Osteoblast (primary cell): ENCODE results near the gene PTPRD. TPM values are rescaled to one million over a fixed set of nuclear protein-coding genes. Genes with fewer than 3 reads are reported as not detected.

Experiments used
- DNase-seq: peaks from one replicate; pipeline ENCODE4 v3.0.0; 2011; ENCODE audit warnings: low spot score, mixed read lengths; ENCODE audit not compliant: insufficient read length; ENCODE audit errors: missing footprints
- H2AFZ ChIP-seq: 2 replicates; pipeline ENCODE4 v1.6.0; 2011; ENCODE audit warnings: mild to moderate bottlenecking, low read length
- H3K27ac ChIP-seq: 2 replicates; pipeline ENCODE4 v1.5.1; 2011; ENCODE audit warnings: mild to moderate bottlenecking, low read depth, low read length, moderate library complexity
- H3K27me3 ChIP-seq: 2 replicates; pipeline ENCODE4 v1.6.0; 2012; ENCODE audit warnings: mild to moderate bottlenecking, control low read depth, inconsistent platforms, low read length, moderate library complexity; ENCODE audit not compliant: insufficient read depth
- H3K36me3 ChIP-seq: 2 replicates; pipeline ENCODE4 v1.5.1; 2011; ENCODE audit warnings: mild to moderate bottlenecking, low read length, control low read depth, moderate library complexity; ENCODE audit not compliant: insufficient read depth
- H3K4me1 ChIP-seq: 2 replicates; pipeline ENCODE4 v1.5.1; 2011; ENCODE audit warnings: mild to moderate bottlenecking, low read length, control low read depth, moderate library complexity; ENCODE audit not compliant: insufficient read depth
- H3K4me2 ChIP-seq: 2 replicates; pipeline ENCODE4 v1.6.0; 2011; ENCODE audit warnings: mild to moderate bottlenecking, low read length; ENCODE audit not compliant: insufficient read depth
- H3K4me3 ChIP-seq: fragments of 200-600 bp; sonication (generic); 3 replicates; pipeline ENCODE4 v1.5.1; 2012; ENCODE audit warnings: mild to moderate bottlenecking, low read length, inconsistent platforms; ENCODE audit not compliant: insufficient read depth
- H3K79me2 ChIP-seq: 2 replicates; pipeline ENCODE4 v1.6.0; 2012; ENCODE audit warnings: mild to moderate bottlenecking, low read length, control low read depth, inconsistent platforms; ENCODE audit not compliant: insufficient read depth
- H3K9me3 ChIP-seq: 2 replicates; pipeline ENCODE4 v1.5.1; 2011; ENCODE audit warnings: low read depth, low read length, control low read depth
- H4K20me1 ChIP-seq: 2 replicates; pipeline ENCODE4 v1.6.0; 2012; ENCODE audit warnings: mild to moderate bottlenecking, low read length, control low read depth; ENCODE audit not compliant: insufficient read depth
- CTCF ChIP-seq: IDR thresholded peaks from 2 replicates; pipeline ENCODE4 v1.5.1; 2011; ENCODE audit warnings: mild to moderate bottlenecking, low read depth, low read length, moderate library complexity; ENCODE audit errors: extremely low read depth
- total RNA-seq: library from RNA; depleted of rRNA; stranded (reverse); fragments of >200 nt; gene quantifications from 2 replicates; pipeline ENCODE4 v1.2.3, GENCODE V29; 2012

PTPRD gene
- total RNA-seq, 1 donor: 23.9 TPM

- no peak for TF ChIP-seq CTCF
- H3K9me3 ChIP-seq: no peaks in the 10 kb centered on the region
- no peak for DNase-seq
- no peak overlapping the region for H2AFZ ChIP-seq
- no peak overlapping the region for H3K4me3 ChIP-seq
- H3K4me1 ChIP-seq: no peaks in the 10 kb centered on the region
- H3K27me3 ChIP-seq: no peaks in the 10 kb centered on the region
- no peak overlapping the region for H3K4me2 ChIP-seq
- no peak overlapping the region for H3K27ac ChIP-seq
- H3K36me3 ChIP-seq: no peaks in the 10 kb centered on the region
- H3K79me2 ChIP-seq: no peaks in the 10 kb centered on the region
- no peaks in the 10 kb centered on the region for H4K20me1 ChIP-seq
Observed at GRCh38 chr9:9246726-9247125, 1366.1 kb downstream of the PTPRD start.

GRCh38 chr9:9231946-9232345 is 1380.9 kb downstream of the PTPRD start:
- no peak for DNase-seq
- H3K4me1 ChIP-seq: no peaks in the 10 kb centered on the region
- H3K27me3 ChIP-seq: no peaks in the 10 kb centered on the region
- H3K27ac ChIP-seq: no peak overlapping the region
- no peaks in the 10 kb centered on the region for H3K79me2 ChIP-seq
- H3K36me3 ChIP-seq: no peaks in the 10 kb centered on the region
- TF ChIP-seq CTCF: no peak
- H2AFZ ChIP-seq: no peak overlapping the region
- no peaks in the 10 kb centered on the region for H4K20me1 ChIP-seq
- no peaks in the 10 kb centered on the region for H3K9me3 ChIP-seq
- H3K4me3 ChIP-seq: no peak overlapping the region
- H3K4me2 ChIP-seq: no peak overlapping the region

- Histone ChIP-seq H3K9me3 (no peaks in the 10 kb centered on the region), H3K4me1 (no peaks in the 10 kb centered on the region), H3K27ac (no peak overlapping the region), H3K36me3 (no peaks in the 10 kb centered on the region), H3K4me3 (no peak overlapping the region), H2AFZ (no peak overlapping the region), H4K20me1 (no peaks in the 10 kb centered on the region), H3K4me2 (no peak overlapping the region), H3K27me3 (no peaks in the 10 kb centered on the region), H3K79me2 (no peaks in the 10 kb centered on the region)
- no peak for TF ChIP-seq CTCF
- no peak for DNase-seq
Observed at GRCh38 chr9:9229269-9229668, 1383.5 kb downstream of the PTPRD start.

- Histone ChIP-seq H3K4me3 (no peak overlapping the region), H3K4me2 (no peak overlapping the region), H4K20me1 (no peaks in the 10 kb centered on the region), H3K36me3 (no peaks in the 10 kb centered on the region), H3K27me3 (no peaks in the 10 kb centered on the region), H2AFZ (no peak overlapping the region), H3K9me3 (no peaks in the 10 kb centered on the region), H3K79me2 (no peaks in the 10 kb centered on the region), H3K4me1 (no peaks in the 10 kb centered on the region), H3K27ac (no peak overlapping the region)
- TF ChIP-seq CTCF: no peak
- no peak for DNase-seq
Observed at GRCh38 chr9:9223175-9223574, 1389.6 kb downstream of the PTPRD start.
